IPS-15b (cell line): Measurements from ENCODE around the gene RUVBL2.

Experiments
- H3K27me3 ChIP-seq: one replicate; pipeline ENCODE4 v1.6.1; 2013; ENCODE audit warnings: low read length; ENCODE audit not compliant: control insufficient read depth, insufficient read depth
- H3K36me3 ChIP-seq: one replicate; pipeline ENCODE4 v1.6.1; 2013; ENCODE audit warnings: low read length; ENCODE audit not compliant: control insufficient read depth, insufficient read depth
- H3K4me1 ChIP-seq: one replicate; pipeline ENCODE4 v1.6.1; 2013; ENCODE audit warnings: mild to moderate bottlenecking, low read length; ENCODE audit not compliant: control insufficient read depth, insufficient read depth
- H3K4me3 ChIP-seq: one replicate; pipeline ENCODE4 v1.5.1; 2013; ENCODE audit warnings: low read depth, low read length
- H3K9ac ChIP-seq: one replicate; pipeline ENCODE4 v1.6.1; 2013; ENCODE audit warnings: low read depth, mild to moderate bottlenecking, low read length
- H3K9me3 ChIP-seq: one replicate; pipeline ENCODE4 v1.6.1; 2013; ENCODE audit warnings: mild to moderate bottlenecking, low read length; ENCODE audit not compliant: control insufficient read depth, insufficient read depth

The RUVBL2 gene

GRCh38 chr19:48997972-48998371, 4.3 kb downstream of the RUVBL2 start:
- H3K4me3 ChIP-seq, result no peak overlapping the region
- H3K4me1 ChIP-seq, result peaks cover 7% of the 10 kb centered on the region
- H3K27me3 ChIP-seq, result no peaks in the 10 kb centered on the region
- H3K9me3 ChIP-seq, result no peaks in the 10 kb centered on the region
- no peak overlapping the region for H3K9ac ChIP-seq
- H3K36me3 ChIP-seq, result no peaks in the 10 kb centered on the region

- Histone ChIP-seq H3K27me3 (no peaks in the 10 kb centered on the region), H3K4me3 (no peak overlapping the region), H3K36me3 (peaks cover 6% of the 10 kb centered on the region), H3K4me1 (peaks cover 7% of the 10 kb centered on the region), H3K9me3 (no peaks in the 10 kb centered on the region), H3K9ac (no peak overlapping the region)
These were observed 6.0 kb downstream of the RUVBL2 start for GRCh38 chr19:48999481-49000325.

GRCh38 chr19:49004133-49004532, 10.4 kb downstream of the RUVBL2 start:
- peaks cover 29% of the 10 kb centered on the region for H3K36me3 ChIP-seq
- no peak overlapping the region for H3K9ac ChIP-seq
- H3K4me3 ChIP-seq, result no peak overlapping the region
- H3K9me3 ChIP-seq, result no peaks in the 10 kb centered on the region
- H3K4me1 ChIP-seq, result peaks cover 2% of the 10 kb centered on the region
- no peaks in the 10 kb centered on the region for H3K27me3 ChIP-seq

GRCh38 chr19:49004964-49005614, 11.4 kb downstream of the RUVBL2 start:
- Histone ChIP-seq H3K36me3 (peaks cover 38% of the 10 kb centered on the region), H3K27me3 (no peaks in the 10 kb centered on the region), H3K4me3 (no peak overlapping the region), H3K9ac (no peak overlapping the region), H3K9me3 (no peaks in the 10 kb centered on the region), H3K4me1 (no peaks in the 10 kb centered on the region)

- H3K36me3 ChIP-seq, result peaks cover 55% of the 10 kb centered on the region
- H3K27me3 ChIP-seq, result no peaks in the 10 kb centered on the region
- no peaks in the 10 kb centered on the region for H3K9me3 ChIP-seq
- no peak overlapping the region for H3K4me3 ChIP-seq
- H3K4me1 ChIP-seq, result no peaks in the 10 kb centered on the region
- H3K9ac ChIP-seq, result no peak overlapping the region
These were observed 13.2 kb downstream of the RUVBL2 start for GRCh38 chr19:49006905-49007304.

GRCh38 chr19:49009828-49010227, 16.1 kb downstream of the RUVBL2 start:
- H3K9ac ChIP-seq, result no peak overlapping the region
- no peaks in the 10 kb centered on the region for H3K9me3 ChIP-seq
- H3K36me3 ChIP-seq, result peaks cover 66% of the 10 kb centered on the region
- no peaks in the 10 kb centered on the region for H3K27me3 ChIP-seq
- no peak overlapping the region for H3K4me3 ChIP-seq
- H3K4me1 ChIP-seq, result no peaks in the 10 kb centered on the region

- Histone ChIP-seq H3K27me3 (no peaks in the 10 kb centered on the region), H3K9ac (no peak overlapping the region), H3K4me1 (no peaks in the 10 kb centered on the region), H3K36me3 (peaks cover 66% of the 10 kb centered on the region), H3K9me3 (no peaks in the 10 kb centered on the region), H3K4me3 (no peak overlapping the region)
These were observed 16.8 kb downstream of the RUVBL2 start for GRCh38 chr19:49010453-49010852.

- Histone ChIP-seq H3K4me1 (no peaks in the 10 kb centered on the region), H3K36me3 (peaks cover 68% of the 10 kb centered on the region), H3K4me3 (no peak overlapping the region), H3K9ac (no peak overlapping the region), H3K9me3 (no peaks in the 10 kb centered on the region), H3K27me3 (no peaks in the 10 kb centered on the region)
These were observed 17.5 kb downstream of the RUVBL2 start for GRCh38 chr19:49011194-49011593.

GRCh38 chr19:49014123-49014869, 20.6 kb downstream of the RUVBL2 start:
- Histone ChIP-seq H3K9ac (no peak overlapping the region), H3K36me3 (peaks cover 56% of the 10 kb centered on the region), H3K9me3 (no peaks in the 10 kb centered on the region), H3K4me3 (no peak overlapping the region), H3K4me1 (peaks cover 3% of the 10 kb centered on the region), H3K27me3 (peaks cover 13% of the 10 kb centered on the region)

GRCh38 chr19:49014870-49015255, 21.2 kb downstream of the RUVBL2 start:
- H3K36me3 ChIP-seq, result peaks cover 50% of the 10 kb centered on the region
- H3K9me3 ChIP-seq, result no peaks in the 10 kb centered on the region
- H3K27me3 ChIP-seq, result peaks cover 13% of the 10 kb centered on the region
- no peak overlapping the region for H3K9ac ChIP-seq
- no peak overlapping the region for H3K4me3 ChIP-seq
- H3K4me1 ChIP-seq, result peaks cover 3% of the 10 kb centered on the region

- Histone ChIP-seq H3K27me3 (peaks cover 24% of the 10 kb centered on the region), H3K4me3 (no peak overlapping the region), H3K9me3 (no peaks in the 10 kb centered on the region), H3K36me3 (peaks cover 38% of the 10 kb centered on the region), H3K9ac (no peak overlapping the region), H3K4me1 (peaks cover 9% of the 10 kb centered on the region)
These were observed 22.6 kb downstream of the RUVBL2 start for GRCh38 chr19:49016067-49016839.
